GM21529 (cell line): ENCODE measurements around the gene CYFIP2.
A peak's percentile ranks its signal among the peaks of the same experiment; 100 is the strongest.

Experiments used
- ATAC-seq: cut with Tn5 transposase; IDR thresholded peaks from one replicate; pipeline ENCODE4 v1.9.1; 2021; ENCODE audit not compliant: unreplicated experiment

CYFIP2 gene

DNA sequence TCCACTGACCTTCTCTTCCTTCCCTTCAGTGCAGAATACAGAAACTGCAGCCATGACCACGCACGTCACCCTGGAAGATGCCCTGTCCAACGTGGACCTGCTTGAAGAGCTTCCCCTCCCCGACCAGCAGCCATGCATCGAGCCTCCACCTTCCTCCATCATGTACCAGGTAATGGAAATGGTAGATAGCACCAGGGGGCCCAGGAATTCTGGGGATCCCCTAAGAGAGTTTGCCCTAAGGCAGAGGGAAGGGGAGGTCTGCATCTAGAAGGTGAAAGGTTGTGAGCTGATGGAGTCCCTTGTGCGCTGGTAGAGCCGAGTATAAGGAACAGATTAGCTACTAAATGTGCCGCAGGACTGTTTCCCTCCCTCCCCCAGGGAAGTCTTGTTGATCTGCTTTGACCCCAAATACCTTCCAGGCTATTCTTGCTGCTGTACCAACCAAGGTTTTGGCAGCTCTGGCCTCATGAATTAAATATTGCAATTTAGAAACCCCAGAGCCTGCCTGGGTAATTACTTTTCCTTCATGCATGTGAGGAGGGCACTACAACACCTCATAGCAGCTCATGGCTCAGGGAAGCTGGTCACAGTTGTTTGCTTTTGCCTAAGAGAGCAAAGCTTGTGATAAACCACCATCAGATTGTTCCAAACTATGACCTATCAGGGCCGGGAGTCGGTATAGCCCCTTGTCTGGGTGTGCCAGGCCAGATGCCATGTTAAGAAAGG lies 19.6 kb downstream of the CYFIP2 start:
- no peak for ATAC-seq

DNA sequence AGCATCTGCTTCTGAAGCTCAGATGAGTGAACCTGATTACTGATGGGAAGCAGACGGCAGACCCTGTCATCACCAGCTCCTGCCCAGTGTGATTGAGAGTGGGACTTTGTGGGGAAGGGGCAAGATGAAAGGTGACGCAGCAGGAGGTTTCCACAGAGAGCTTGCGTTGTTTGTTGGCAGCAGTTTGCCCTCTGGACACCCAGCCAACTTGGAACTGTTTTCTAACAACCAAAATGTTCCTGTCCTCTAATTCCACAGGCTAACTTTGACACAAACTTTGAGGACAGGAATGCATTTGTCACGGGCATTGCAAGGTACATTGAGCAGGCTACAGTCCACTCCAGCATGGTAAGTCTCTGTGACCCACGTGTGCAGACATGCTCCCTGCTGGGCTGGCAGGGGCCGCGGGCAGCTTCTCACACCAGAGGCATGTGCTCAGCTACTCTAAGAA lies 20.9 kb downstream of the CYFIP2 start:
- ATAC-seq, result no peak

DNA sequence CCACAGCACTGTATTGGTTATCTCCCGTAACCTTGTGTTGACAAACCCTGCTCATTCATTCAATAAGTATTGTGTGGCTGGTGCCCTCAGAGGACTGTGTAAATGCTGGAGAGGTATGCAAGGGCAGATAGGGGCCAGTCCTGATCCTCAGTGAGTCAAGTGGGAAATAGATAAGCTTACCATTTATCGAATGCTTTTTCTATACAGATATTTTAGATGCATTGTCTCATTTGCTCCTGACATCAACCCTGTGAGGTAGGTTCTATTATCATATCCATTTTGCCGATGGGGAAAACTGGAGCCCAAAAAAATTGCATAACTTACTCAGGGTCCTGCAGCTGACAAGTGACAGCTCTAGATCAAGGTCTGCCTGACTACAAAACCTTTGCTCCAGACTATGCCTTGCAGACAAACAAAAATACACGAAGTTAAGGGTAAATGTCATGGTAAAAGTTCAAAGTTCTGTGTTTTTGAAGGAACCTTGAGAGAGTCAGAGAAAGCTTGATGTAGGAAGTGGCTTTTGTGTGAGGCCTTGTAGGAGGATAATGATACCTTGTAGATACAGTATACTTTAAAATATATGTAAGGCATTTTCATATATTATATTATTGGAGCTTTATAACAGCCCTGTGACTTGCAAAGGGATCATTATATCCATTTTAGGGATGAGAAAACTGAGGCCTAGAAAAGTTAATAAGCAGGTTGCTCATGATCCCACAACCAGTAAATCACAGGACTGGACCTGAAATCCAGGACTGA lies 22.7 kb downstream of the CYFIP2 start:
- no peak for ATAC-seq

DNA sequence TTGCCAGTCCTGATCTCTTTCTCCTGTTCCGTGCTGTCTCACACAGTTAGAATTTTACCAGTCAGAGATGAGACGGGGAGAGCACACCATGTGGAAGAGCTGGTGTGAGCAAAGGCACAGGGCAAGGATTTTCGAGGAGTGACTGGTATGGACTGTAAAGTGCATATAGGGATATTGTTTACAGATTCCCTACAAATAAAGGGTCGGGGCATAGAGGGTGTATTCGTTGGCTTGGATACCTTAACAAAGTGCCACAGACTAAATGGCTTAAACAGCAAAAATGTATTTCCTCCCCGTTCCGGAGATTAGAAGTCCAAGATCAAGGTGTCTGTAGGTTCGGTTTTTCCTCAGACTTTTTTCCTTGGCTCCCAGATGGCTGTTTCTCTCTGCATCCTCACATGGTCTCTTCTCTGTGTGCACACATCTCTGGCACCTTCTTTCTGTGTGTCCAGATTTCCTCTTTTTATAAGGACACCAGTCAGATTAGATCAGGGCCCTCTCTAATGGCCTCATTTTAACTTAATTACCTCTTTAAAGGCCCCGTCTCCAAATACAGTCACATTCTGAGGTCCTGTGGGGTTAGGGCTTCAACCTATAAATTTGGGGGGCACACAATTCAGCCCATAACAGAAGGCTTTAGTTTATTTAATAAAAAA lies 23.4 kb downstream of the CYFIP2 start:
- ATAC-seq, result no peak

DNA sequence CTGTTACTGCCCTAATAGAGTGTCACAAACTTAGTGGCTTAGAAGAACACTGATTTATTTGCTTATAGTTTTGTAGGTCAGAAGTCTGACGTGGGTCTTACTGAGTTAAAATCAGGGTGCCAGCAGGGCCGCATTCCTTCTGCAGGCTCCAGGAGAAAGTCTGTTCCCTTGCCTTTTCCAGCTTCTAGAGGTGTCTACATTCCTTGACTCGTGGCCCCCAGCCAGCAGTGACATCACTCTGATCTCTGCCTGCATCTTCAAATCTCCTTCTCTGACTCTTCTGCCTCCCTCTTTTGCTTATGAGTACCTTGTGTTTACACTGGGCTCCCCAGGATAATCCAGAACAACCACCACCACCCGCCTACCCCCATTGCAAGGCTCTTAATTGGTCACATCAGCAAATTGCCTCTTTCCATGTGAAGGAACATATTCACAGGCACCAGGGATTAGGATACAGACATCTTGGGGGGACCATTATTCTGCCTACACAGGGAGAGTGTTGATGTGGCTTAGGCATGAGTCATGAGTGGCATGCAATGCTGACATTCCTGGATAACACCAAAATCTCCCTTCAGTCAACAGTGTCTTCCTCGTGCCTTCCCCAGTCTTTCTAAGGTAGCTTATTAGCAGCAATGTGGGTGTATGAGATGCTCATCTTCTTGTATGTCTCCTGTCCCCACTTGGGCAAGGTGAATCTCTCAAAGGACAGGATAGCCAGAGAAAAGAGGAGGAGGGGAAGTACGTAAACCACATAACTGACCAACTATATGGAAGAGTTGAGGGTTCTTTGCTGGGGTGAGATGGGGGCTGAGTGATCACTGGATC lies 24.4 kb downstream of the CYFIP2 start:
- no peak for ATAC-seq

DNA sequence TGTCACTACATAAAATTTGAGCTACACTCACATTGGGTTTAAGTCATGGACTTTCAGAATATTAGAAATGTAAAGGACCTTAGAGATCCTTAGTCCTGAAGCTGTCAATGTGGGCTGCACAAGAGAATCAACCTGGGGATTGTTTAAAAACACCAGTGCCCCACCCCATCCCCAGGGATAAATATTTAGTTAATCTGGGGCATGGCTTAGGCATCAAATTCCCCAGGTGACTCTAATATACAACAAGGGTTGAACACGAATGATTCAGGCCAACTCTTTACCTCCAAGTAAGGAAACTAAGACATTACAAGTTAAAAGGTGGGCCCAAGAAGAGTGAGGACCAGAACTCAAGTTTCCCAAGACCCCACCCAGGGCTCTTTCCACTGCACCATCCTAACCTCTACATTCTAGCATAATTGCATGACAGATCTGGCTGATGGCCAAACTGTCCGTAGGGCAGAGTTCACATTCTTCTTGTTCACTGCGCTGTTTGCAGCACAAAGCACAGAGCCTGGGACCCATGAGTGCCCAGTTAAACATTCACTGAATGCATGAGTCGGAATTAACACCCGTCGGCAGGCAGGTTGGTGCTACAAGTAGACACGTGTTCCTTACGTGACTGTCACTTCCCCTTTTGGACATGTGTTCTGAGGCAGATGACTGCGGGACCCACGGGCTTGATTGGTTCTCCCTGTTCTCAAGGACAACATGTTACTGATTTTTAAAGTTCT lies 25.2 kb downstream of the CYFIP2 start:
- ATAC-seq, result peak; percentile 86

DNA sequence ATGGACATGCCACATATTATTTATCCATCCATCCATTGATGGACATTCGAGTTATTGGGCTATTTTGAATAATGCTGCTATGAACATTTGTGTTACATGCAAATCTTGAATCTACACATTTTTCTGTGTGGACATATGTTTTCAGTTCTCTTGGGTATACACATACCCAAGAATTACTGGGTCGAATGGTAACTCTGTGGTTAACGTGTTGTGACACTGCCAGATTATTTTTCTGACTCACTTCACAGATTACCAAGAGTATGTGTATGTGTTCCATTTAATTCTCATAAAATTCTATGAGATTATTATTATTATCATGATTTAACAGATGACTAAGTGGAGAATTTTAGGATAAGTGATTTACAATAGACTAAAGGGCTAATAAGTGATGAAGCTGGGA lies 26.7 kb downstream of the CYFIP2 start:
- no peak for ATAC-seq

DNA sequence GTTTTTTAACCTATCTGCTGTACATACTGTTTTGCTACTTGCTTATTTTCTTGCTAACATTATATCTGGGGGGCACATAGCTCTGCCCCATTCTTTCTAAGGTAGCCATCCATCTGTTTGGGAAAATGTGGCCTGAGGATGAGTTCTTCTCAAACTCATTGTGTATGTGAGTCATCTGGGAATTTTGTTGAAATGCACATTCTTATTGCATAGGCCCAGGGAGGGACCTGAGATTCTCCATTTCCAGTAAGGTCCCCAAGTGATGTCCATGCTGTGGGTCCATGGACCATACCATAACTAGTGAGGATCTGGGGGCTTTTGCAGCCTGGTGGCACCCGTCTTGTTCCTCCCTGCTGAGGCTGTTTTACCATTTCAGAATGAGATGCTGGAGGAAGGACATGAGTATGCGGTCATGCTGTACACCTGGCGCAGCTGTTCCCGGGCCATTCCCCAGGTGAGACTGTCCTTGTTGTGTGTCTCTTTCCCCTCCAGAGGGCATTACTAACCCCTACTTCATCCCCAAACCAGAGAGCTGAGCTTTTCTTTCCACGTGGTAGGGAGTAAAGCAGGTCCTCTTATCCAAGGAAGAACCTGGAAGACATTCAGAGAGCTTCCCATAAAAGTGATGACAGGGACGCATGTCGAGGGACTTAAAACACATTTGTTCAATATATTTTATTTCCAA lies 28.6 kb downstream of the CYFIP2 start:
- no peak for ATAC-seq

DNA sequence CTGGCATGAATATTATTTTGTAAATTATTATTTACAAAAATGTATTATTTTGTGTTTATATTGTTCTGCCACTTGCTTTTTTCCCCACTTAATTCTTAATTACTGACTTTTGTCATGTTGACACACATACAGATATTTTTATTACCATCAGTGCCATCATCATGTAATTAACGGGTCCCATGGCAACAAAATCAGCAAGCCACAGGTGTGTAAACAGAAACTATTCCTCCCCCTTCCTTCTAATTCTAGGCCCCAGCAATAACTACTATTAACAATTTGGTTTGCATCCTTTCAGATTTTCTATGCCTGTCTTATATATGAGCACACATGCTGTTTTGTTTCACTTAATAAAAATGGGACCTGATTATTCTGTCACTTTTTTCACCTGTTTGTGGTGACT lies 29.3 kb downstream of the CYFIP2 start:
- ATAC-seq, result no peak

DNA sequence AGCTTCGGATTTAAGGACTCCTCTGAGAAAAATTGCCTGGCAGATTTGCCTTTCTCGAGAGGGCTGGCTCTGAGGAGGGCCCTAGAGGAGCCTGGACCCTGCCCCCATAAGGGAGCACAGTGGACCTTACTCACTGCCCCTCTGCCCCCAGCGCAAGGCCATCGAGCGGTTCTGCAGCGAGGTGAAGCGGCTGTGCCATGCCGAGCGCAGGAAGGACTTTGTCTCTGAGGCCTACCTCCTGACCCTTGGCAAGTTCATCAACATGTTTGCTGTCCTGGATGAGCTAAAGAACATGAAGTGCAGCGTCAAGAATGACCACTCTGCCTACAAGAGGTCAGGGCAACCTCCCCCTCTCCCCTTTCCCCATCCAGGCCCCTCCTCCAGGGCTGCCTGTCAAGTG lies 34.6 kb downstream of the CYFIP2 start:
- no peak for ATAC-seq

DNA sequence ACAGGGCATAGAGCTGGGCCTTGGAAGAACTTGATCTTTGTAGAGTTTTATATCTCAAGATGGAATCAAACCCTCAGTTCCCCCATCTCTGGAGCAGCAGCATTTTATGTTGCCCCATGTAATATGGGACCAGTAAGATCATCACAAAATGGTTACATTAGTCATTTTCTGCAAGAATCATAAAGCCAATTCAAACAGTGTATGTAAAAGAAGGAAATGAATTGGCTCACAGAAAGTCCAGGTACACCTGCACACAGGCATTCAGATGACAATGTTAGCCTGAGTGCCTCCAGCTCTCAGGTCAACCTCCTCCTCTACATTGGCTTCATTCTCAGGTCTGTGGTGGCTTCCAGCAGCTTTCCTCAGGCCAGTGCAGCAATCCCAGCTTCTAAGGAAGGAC lies 35.1 kb downstream of the CYFIP2 start:
- no peak for ATAC-seq

DNA sequence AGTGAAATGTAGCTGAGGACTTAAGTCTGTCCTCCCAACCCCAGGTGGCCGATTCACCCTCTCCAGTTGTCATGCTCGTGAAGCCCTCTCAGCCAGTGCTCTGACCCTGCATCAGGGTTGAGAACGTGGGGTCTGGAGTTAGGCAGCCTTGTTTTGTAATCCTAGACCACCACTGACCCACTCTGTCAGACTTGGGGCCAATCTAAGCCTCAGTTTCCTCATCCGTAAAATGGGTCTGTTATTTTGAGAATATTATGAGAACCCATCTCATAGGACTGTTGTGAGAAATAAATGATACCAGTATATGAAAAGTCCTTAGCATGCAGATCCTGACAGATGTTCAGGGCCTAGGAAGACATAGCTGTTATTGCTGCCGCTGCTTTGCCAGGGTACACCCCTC lies 37.1 kb downstream of the CYFIP2 start:
- ATAC-seq, result no peak

DNA sequence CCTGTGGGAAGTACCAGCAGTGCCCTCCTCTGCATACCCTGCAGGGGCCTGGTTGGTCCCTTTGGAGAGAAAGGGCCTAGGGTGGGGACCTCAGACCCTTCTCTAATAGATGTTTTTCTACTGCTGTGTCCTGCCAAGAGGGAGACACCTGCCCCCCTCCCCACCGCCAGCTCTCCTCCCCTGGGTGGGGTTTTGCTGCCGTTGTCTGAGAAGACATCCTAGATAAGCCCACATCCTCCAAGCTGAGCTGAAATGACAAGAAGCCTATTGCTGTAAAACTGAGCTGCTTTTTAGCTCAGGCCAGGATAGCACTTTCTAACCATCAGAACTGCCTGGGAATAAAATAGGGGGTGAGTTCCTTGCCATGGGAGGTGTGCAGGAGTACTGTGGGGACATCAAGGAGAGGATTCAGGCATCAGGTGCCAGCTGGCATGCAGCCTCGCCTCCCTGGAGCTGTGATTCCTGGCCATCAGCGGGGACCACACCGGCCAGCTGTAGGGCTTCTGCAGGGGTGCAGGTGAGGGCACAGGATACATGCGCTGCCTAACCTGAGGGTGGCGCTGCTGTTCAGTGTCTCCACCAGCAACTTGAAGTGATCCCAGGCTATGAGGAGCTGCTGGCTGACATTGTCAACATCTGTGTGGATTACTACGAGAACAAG lies 37.9 kb downstream of the CYFIP2 start:
- no peak for ATAC-seq

DNA sequence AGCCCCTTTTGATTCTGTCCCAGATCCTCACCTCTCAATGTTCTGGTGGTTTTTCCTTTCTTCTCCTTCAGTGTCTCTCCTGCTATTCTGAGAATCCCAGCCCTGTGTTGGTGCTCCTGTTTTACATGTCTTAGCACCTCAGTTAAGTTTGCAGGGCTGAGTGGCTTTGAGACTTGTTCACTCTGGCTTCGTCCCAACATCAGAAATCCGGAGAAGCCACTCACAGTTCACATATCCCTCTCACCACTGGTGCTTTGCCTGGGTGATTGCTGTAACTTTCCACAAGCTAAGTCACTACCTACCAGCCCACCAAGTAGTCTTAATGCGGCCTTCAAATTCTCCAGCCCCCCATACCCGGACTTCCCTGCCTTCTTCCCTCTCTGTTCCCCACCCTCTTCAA lies 40.2 kb downstream of the CYFIP2 start:
- ATAC-seq, result no peak

DNA sequence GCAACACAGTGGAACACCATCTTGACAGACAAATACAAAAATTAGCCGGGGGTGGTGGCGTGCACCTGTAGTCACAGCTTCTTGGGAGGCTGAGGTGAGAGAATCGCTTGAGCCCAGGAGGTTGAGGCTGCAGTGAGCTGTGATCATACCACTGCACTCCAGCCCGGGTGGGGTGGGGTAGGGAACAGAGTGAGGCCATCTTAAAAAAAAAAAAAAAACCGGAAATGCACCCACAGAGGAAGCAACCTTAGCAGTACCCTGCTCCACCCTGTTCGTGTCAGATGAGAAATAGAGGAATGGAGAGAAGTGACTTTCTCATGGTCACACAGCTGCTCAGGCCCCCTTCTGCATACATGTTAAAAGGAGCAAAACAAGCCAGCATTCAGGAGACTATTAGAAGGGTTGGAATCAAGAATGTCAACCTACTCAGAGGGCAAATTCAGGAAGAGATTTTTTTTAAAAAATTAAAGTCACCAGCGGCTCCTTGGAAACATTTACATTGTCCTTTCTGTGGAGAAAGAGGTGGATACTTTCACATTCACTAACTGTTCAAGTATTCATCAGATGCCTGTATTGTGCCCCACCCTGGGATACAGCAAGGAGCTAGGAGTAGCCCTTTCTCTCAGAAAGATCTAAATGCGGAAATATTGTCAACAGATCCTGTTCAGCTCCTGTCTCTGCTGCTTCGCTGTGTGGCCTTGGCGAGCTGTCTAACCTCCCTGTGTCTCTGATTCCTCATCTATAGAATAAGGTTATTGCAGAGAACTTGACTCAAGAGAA lies 41.0 kb downstream of the CYFIP2 start:
- no peak for ATAC-seq

DNA sequence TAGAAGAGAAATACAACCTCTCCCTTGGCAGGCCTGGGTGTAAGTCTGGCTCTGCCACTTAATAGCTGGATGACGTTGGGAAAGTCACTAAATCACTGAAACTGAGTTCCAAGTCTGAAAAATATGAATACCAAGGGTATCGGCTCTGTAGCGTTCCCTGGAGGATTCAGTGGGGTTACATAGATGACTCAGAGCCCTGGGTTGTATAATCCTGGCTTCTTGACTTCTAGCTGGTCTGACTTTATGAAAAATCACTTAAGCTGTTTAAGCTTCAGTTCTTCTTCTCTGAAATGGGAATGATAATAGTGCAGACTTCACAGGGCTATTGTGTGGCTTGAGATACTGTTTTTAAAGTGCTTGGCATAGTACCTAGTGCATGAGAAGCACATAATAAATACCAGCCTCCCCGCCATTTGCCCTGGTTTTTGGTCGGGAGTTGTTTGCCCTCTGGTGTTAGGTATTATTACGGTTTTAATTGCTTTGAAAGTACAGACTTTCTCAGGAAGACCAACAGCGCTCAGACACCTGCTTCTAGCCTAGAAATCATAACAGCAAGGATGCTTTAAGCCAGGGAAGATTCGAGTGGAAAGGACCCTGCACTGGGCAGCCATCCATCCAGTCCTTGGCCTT lies 43.0 kb downstream of the CYFIP2 start:
- ATAC-seq, result peak; percentile 59

DNA sequence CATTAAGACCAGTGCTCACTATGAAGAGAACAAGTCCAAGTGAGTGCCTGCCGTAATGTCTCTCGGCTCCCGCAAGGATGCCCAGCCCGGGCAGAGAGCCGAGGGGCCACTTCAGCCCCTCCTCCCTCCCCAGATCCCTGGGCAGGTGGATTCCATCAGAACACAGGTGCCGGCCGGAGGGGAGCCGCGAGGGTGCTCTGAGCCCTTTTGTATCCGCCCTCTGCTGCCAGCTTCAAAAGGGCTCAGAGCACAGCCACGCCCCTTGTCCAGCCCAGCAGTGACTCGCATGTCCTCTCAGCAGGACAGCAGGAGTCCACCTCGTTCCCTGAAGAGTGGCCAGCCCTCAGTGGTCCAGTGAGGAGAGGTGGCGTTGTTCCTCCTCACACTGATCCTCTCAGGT lies 43.9 kb downstream of the CYFIP2 start:
- no peak for ATAC-seq

DNA sequence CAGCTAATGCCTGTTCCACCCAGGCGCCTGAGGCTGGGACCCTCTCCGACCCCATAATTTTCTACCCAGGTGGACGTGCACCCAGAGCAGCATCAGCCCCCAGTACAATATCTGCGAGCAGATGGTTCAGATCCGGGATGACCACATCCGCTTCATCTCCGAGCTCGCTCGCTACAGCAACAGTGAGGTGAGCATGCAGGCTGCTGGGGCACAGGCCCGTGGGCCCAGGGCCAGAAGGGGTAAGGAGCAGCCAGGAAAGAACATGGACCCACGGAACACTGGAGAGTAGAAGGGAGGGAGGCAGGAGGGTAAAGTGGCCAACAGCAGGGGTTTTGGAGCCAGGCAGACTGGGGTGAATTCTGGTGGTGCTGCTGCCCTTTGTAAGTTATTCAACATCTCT lies 45.7 kb downstream of the CYFIP2 start:
- ATAC-seq, result no peak
